HG03460 (cell line): ENCODE data around the gene CYP2B6.
"Not testable (repeated sequence)": the region's sequence is repeated elsewhere in the genome, so short reads cannot be mapped to it uniquely, and the experiment has no call there.

Source experiments
- ATAC-seq: cut with Tn5 transposase; IDR thresholded peaks from one replicate; pipeline ENCODE4 v1.9.1; 2021; ENCODE audit not compliant: unreplicated experiment

The CYP2B6 gene

DNA sequence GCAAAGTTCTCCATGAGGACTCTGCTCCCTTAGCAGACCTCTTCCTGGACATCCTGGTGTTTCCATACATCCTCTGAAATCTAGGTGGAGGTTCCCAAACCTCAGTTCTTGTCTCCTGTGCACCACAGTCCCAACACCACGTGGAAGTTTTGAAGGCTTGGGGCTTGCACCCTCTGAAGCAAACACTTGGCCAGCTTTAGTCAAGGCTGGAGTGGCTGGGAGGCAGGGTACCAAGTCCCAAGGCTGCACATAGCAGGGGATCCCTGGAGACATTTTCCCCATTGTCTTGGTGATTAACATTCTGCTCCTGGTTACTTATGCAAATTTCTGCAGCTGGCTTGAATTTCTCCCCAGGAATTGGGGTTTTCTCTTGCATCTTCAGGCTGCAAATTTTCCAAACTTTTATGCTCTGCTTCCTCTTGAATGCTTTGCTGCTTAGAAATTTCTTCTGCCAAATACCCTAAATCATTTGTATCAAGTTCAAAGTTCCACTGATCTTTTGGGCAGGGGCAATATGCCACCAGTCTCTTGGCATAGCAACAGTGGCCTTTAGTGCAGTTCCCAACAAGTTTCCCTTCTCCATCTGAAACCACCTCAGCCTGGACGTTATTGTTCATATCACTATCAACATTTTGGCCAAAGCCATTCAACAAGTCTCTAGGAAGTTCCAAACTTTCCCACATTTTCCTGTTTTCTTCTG is 10.2 kb upstream of the CYP2B6 start:
- not testable (repeated sequence) for ATAC-seq

GRCh38 chr19:40981591-40981990 is 9.5 kb upstream of the CYP2B6 start:
- no peak for ATAC-seq

GRCh38 chr19:40982594-40983101 is 8.4 kb upstream of the CYP2B6 start:
- ATAC-seq, result no peak

DNA sequence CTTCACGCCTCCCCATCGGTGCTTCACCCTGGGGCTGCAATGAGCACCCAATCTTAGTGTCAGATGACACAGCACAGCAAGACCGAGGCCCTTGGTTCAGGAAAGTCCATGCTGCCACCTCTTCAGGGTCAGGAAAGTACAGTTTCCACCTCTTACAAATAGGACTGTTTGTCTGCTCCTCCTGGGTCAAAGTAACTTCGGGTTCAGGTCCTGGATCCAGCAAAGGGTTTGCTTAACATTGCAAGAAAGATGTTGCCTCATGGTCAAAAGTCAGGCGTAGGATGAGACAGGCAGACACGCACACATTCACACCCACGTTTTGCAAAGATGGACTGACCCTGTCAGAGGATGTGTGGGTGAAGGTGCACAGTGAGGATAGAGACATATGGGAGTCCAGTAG is 1.6 kb upstream of the CYP2B6 start:
- no peak for ATAC-seq

DNA sequence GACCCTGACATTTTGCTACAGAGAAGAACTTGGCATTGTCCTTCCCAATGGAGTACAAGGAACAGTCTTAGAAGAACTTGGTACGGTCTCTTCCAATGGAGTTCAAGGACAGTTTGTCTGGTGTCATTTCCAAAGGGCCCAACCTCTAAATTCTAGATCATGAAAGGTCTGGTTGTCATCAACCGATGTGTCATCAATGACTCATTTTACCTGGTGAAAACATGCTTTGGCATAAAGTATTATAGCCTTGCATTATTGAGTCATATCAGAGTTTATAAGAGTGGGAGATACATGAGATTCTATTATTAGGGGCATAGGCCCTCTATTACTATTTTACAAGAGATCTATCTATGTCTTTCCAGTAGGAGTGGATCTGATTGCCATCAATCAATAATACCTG is 4.3 kb downstream of the CYP2B6 start:
- ATAC-seq, result no peak

GRCh38 chr19:40999018-40999417 is 7.9 kb downstream of the CYP2B6 start:
- not testable (repeated sequence) for ATAC-seq

- no peak for ATAC-seq
Measured at GRCh38 chr19:41000310-41000737, 9.2 kb downstream of the CYP2B6 start.

GRCh38 chr19:41001243-41001971 is 10.3 kb downstream of the CYP2B6 start:
- ATAC-seq, result no peak

- ATAC-seq, result not testable (repeated sequence)
Measured at GRCh38 chr19:41003656-41004055, 12.6 kb downstream of the CYP2B6 start.

DNA sequence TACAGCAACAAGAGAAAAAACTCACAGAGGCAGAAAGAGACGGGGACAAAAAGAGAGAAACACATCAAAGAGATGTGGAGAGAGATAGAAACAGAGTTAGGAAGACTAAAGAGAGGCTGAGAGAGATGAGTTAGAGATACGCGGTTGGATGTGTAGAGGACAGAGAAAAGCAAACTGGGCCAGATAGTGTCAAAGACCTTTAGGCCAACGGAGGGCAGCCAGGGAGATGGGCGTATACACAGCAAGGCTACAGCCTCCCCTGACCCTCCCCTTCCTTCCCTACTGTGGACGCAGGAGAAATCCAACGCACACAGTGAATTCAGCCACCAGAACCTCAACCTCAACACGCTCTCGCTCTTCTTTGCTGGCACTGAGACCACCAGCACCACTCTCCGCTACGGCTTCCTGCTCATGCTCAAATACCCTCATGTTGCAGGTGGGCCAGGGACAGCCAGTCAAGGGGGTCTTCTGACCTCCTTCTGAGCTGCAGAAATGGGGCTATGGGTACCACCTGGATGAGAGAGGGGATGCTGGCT is 18.7 kb downstream of the CYP2B6 start:
- ATAC-seq, result no peak

DNA sequence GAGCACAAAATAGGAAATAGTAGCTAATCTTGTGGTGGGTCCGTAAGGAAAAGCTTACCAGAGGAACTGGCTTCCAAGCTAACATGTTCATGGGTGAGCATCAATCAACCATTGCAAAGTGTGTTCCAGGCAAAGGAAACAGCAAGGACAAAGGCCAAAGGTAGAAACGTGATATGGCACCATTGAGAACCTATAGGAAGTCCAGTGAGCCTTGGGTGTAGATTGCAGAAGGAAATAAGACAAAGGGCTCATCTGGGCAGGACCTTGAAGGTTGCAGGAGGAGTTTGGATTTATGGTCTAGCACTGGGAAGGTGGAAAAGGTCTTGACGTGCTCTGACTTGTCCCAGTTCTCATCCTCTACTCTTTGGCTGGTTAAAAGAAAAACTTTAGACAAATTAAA is 22.3 kb downstream of the CYP2B6 start:
- ATAC-seq, result no peak

DNA sequence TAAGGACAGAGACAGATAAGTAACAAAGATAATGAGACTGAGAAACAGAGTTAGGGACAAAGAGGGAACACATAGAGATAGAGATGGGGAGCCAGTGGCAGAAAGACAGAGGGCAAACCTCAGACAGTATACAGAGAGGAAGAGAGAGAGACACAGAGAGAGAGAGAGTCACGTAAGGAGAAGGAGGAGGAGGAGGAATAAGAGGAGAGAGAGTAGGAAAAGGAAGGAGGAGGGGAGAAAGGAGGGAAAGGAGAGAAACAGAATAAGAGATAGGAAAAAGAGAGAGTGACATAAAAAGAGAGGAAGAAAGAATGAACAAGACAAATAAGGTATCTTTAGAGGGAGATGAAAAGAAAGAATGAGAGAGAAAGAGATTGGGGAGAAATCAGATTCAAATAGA is 23.6 kb downstream of the CYP2B6 start:
- no peak for ATAC-seq

- ATAC-seq, result no peak
Measured at GRCh38 chr19:41016488-41017071, 25.5 kb downstream of the CYP2B6 start.

GRCh38 chr19:41018736-41019290 is 27.7 kb downstream of the CYP2B6 start:
- no peak for ATAC-seq

DNA sequence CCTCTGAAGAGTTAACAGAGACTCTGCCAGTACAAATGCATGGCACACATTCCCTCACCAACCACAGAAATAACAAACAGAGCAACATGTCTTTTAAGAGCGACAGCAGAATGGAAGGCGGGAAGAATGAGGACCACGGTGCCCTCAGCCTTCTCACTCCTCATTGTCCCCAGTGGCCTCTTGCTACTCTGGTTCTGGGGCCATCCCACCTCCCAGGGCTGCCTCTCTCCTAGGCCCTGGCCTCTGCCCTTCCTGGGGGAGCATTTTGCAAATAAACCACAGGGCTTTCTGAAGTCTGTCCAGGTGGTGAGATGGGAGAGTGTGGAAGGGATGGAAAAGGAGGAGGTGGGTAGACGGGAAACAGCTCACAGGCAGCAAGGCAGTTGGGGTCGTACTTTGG is 28.3 kb downstream of the CYP2B6 start:
- no peak for ATAC-seq

DNA sequence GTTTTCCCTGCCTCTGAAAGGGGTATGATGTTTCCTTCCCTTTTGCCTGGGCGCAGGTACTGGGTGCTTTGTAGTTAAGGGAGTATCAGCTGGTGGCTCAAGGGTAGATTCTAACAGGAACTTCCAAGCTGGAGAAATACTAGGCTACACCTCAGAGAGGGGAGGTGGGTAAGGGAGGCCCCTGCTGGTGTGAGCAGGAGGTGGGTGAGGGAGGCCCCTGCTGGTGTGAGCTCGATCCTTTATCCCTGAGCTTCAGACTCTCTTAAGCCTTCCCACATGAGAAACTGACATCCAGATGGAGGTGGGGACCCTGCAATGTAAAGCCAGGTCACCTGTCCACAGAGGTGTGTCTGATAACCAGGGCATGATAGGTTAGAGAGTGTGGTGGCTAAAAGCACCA is 32.1 kb downstream of the CYP2B6 start:
- no peak for ATAC-seq

- no peak for ATAC-seq
Measured at GRCh38 chr19:41025411-41025810, 34.3 kb downstream of the CYP2B6 start.

DNA sequence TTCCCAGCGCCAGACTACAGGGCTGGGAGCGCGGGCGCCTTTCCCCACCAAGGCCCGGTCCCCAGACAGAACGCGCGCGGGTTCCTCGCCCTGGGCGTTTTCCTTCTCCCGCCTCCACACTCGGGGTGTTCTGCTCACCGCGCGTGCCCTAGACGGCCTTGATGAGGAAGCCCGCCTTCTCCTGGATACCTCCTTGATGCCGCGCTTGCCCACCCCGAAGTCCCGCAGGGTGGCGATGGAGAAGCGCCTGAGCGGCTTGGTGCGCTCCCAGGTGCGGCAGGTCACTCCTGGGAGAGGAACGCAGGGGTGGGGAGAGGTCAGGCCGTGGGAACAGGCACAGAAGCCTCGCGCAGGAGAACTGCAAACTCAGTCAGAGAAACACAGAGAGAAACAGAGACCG is 34.8 kb downstream of the CYP2B6 start:
- no peak for ATAC-seq

DNA sequence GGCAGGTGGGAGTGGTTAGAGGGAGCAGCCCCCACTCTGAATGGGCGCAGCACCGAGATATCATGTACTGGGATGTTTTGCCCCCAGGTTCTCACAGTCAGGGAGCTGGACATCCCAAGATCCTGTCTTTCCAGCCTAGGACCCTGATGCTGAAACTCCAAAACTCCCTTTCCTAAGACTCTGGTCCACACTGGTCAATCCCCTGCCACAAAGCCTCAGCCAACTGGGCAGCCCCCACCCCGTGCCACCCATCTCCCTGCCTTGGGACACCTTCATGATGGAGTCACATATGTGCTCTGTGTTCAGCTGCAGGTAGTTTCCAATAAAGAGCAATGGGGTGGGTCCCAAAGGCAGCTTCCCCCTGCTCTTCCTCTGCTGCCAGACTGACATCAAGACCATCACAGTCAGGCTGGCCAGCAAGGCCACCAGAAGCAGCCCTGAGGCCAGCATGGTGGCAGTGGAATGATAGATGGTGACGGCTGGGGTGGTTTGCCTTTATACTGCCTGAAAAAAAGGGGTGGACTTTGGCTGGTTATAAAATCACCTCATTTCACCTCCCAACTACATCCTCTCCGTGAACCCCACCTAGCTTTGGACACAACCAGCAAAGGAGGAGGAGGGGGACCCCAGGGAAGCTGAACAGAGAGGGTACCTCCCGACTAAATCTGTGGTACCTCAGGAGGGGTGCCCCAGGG is 36.3 kb downstream of the CYP2B6 start:
- no peak for ATAC-seq

- no peak for ATAC-seq
Measured at GRCh38 chr19:41029524-41030432, 38.7 kb downstream of the CYP2B6 start.
